ENCODE results near the gene DPP7.
"Not testable (repeated sequence)": the region's sequence is repeated elsewhere in the genome, so short reads cannot be mapped to it uniquely, and the experiment has no call there.

DNA sequence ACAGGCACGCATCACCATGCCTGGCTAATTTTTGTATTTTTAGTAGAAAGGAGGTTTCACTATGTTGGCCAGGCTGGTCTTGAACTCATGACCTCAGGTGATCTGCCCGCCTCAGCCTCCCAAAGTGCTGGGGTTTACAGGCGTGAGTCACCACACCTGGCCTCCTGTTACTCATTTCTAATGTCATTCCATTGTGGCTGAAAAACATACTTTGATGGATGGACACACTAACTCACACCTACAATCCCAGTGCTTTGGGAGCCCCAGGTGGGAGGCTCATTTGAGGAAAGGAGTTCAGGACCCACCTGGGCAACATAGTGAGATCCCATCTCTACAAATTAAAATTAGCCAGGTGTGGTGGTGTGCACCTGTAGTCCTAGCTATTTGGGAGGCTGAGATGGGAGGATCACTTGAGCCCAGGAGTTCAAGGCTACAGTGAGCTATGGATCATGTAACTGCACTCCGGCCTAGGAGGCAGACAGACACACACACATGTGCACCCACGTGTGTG lies 9.5 kb upstream of the DPP7 start:
- TF ChIP-seq CTCF (conservative IDR thresholded peaks at IDR 0.05; ENCODE audit: low read depth, low read length); CEBPB (IDR thresholded peaks at IDR 0.05; ENCODE audit: low read depth, low read length); FOS (IDR thresholded peaks at IDR 0.05; ENCODE audit: low read depth, low read length); MAZ (IDR thresholded peaks at IDR 0.05; ENCODE audit: borderline replicate concordance, low read depth, low read length); POLR2A (IDR thresholded peaks at IDR 0.05; ENCODE audit: low read depth, low read length): not testable (repeated sequence)
- TF ChIP-seq, protein P1, sequence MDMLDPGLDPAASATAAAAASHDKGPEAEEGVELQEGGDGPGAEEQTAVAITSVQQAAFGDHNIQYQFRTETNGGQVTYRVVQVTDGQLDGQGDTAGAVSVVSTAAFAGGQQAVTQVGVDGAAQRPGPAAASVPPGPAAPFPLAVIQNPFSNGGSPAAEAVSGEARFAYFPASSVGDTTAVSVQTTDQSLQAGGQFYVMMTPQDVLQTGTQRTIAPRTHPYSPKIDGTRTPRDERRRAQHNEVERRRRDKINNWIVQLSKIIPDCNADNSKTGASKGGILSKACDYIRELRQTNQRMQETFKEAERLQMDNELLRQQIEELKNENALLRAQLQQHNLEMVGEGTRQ (IDR thresholded peaks at IDR 0.05; ENCODE audit: low read depth, low read length): not testable (repeated sequence)

Measured in IMR-90 (cell line).